ENCODE results near the gene KRTAP5-1.

- TF ChIP-seq POLR2AphosphoS5 (IDR thresholded peaks at IDR 0.05; ENCODE audit: low read depth, low read length), result no peak
- TF ChIP-seq POLR2A (IDR thresholded peaks at IDR 0.05; ENCODE audit: low read depth, low read length), result no peak
- TF ChIP-seq TAF1 (IDR thresholded peaks at IDR 0.05; ENCODE audit: low read depth, low read length), result no peak
- no peak for TF ChIP-seq PAX5 (IDR thresholded peaks at IDR 0.05; ENCODE audit: insufficient read depth, low read length, severe bottlenecking)
- no peak for TF ChIP-seq SPI1 (IDR thresholded peaks at IDR 0.05; ENCODE audit: low read depth, low read length)
- TF ChIP-seq POU2F2 (IDR thresholded peaks at IDR 0.05; ENCODE audit: low read depth, low read length), result no peak
Observed at GRCh38 chr11:1624621-1625020, 39.5 kb upstream of the KRTAP5-1 start.

Measured in GM12891 (cell line).